ENCODE data around the gene NHERF1.

The NHERF1 gene

DNA sequence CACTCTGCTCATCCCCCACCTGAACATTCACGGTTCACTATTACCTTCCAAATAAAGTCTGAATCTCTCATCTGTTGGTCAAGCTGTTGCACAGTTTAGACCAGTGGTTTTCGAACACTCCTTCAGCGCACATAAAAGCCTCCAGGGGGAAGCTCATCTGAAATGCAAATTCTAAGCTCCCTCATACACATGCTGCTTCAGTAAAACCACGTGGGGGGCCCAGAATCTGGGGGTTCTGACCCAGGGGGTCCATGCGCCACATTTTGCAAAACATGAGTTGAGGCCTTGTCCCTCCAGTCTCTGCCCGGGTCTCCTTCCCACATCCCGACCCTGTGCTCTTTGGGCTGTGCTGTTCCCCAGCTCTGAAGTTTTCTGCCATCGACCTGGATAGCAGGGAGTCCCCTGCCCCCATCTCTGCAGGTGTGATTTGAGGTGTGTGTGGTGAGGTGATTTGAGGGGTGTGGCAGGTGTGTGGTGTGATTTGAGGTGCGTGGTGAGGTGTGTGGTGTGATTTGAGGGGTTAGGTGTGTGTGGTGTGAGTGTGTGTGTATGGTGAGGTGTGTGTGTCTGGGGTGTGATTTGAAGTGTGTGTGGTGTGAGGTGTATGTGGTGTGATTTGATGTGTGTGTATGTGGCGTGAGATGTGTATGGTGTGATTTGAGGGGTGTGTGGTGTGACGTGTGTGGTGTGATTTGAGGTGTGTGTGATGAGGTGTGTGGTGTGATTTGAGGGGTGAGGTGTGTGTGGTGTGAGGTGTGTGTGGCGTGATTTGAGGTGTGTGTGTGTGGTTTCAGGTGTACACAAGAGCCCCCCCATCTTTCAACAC is 16.2 kb upstream of the NHERF1 start:
- no peak for DNase-seq (ENCODE audit: low spot score)

DNA sequence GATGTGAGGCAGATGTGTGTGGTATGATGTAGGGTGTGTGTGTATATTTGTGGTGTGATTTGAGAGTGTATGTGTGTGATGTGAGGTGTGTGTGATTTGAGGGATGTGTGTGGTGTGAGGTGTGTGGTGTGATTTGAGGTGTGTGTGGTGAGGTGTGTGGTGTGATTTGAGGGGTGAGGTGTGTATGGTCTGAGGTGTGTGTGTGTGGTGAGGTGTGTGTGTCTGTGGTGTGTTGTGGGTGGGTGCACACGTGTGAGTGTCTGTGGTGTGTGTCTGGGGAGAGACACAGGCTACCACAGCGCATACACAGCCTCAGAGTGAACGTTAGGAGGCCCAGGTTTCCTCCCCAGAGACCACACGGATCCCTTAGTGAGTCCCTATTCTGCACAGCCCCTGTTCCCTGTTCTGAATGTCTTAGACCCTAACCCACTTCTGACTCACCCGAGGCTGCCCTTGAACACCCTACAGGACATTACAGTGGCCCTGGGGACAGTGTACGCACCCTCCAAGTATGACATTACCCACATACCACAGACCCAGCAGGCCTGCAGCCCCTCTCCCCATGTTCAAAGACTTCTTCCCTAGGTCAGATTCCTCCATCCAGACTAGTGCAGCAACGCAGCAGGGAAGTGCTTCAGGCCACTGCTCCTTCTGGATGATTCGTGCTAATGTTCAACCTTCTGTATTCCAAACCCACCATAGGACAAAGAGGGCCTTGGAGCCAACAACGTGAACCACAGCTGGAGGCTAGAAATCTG is 14.9 kb upstream of the NHERF1 start:
- DNase-seq (ENCODE audit: low spot score), result no peak

DNA sequence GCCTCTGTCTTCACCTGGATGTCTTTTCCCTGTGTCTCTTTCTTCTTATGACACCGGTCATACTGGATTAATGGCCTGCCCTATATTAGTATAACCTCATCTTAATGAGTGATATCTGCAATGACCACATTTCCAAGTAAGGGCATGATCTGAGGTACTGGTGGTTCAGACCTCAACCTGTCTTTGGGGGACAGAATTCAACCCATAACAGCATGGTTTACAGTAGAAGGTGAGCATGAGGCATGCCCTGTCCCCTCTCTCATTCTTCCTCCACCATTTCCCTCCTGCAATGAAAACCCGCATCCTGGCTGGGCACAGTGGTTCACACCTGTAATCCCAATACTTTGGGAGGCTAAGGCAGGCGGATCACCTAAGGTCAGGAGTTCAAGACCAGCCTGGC is 14.2 kb upstream of the NHERF1 start:
- DNase-seq (ENCODE audit: low spot score), result no peak

DNA sequence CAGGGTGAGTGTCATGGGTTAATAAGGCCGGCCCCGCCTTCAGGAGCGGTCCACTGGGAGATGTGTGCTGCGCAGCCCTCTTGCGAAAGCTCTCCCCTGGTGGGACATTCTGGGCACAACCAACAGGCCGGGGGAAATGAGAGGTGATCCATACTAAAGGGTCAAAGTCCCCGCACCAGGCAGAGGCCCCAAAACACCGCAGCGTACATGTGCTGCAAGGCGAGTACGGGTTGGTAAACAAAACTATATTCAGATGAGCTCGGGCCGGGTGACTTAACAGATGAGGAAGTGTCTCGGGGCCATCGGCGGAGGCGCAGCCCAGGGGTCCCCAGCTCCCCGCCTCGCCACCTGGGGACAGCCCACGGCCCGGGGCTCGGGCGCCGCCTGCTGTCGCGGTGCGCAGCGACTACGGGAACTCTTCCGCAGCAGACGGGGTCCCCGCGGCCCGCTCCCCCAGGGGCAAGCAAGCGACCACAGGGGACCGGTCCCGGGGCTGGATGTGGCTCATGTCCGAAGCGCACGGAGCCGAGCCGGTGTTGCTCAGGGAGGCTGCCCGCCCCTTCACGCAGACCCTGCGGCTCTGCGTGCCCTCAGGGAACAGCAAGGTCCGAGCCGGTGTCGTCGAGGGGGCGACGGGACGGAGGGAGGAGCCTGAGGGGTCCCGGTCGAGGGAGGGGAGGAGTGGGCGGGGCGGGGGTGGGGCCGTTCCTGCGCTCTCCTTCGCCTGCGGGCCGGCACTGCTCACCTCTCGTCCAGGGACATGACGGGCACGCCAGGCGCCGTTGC is 11.7 kb upstream of the NHERF1 start, which contains the start of gene RAB37:
Gene RAB37, plus strand, starts transcription at position 744 of the 786 bp plus-strand sequence. Its CDS starts 17 bp downstream, at position 761.
- no peak for DNase-seq (ENCODE audit: low spot score)

DNA sequence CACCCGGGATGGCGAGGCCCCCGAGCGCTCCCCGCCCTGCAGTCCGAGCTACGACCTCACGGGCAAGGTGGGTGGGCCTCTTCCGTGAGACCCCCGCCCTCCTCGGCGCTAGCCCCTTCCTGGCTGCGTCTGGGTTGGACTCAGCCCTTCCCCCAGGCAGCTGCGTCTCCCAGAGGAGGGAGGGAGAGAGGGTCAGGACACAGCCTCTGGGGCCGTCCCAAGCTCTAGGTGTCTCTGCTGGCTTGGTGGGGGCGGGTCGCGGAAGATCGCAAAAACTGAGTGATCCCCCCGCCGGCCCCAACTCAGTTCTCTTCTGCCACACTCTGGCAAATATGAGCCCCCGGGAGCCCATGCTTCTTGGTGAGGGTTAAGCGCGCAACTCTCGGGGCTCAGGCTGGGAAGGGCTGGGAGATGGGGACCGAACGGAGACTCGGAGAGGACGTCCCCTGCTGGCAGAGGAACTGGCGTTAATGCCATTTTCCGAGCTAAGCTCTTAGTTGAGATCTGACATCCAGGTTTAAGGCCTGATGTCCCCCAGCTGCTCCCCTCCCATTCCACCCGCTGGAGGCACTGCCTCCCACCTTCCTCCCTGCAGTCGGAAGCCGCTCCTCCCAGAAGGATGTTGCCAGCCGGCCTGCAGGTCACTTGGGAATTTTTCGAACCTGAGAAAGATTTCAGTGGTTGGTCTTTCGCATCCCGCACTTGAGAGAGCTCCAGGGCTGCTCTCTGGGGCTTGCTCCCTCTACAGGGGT is 11.0 kb upstream of the NHERF1 start:
- DNase-seq (ENCODE audit: low spot score), result no peak

DNA sequence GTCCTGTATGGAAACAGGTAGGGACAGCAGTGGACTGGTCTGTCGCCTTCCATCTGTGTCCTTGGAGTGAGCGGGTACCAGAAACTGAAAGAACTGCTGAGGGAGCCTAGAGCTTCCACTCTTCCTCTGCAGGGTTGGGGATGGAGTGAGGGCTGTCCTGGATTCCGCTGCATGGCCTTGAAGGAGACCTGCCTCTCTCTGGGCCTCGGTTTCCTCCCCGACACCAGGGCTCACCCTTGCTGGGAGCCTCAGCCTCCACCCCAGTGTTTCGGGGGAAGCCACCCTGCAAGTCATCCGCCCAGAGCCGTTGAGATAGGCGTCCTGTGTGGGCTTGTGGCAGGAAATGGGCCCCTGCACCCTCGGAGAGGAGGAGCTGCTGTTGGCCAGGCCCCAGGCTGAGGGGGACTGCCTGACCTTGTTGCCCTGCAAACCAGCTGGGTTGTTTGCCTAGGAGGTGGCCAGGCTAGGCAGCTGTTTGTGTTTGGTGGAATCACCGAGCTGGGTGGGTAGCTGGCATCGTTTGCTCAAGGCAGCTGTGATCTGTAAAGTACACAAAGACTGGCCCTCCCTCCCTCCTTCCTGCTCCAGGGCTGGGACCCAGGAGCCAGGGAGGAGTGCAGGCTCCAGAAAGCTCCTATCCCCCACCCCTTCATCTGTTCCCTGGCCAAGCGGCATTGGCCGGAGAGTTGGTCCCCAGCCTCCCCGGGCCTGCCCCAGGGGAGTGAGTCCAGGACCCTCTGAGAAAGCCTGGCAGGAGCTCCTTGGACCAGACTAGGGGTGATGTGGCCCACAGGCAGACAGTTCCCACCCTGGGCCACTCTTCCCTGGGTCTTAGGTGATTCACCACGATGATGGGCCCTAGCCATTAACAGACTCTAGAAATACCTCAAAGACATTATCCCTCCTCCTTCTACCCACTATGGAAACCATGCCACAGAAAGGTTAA is 10.1 kb upstream of the NHERF1 start:
- DNase-seq (ENCODE audit: low spot score), result no peak

DNA sequence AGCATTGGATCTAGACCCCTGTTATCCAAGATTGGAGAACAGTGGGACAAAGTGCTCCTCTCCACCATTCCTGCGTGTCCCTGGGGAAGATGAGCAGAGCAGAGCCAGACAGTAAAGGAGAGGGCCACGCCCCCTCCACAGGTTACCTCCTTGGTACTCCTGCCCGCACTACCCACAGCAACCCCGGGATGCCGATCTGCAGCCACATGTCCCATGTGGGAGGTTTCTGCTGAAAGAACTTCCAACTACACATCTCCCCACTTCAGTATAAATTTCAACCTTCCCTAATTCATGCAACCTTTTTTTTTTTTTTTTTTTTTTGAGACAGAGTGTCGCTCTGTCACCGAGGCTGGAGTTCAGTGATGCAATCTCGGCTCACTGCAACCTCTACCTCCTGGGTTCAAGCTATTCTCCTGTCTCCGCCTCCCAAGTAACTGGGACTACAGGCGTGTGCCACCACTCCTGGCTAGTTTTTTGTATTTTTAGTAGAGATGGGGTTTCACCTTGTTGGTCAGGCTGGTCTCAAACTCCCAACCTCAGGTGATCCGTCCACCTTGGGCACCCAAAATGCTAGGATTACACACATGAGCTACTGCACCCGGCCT is 9.1 kb upstream of the NHERF1 start:
- no peak for DNase-seq (ENCODE audit: low spot score)

DNA sequence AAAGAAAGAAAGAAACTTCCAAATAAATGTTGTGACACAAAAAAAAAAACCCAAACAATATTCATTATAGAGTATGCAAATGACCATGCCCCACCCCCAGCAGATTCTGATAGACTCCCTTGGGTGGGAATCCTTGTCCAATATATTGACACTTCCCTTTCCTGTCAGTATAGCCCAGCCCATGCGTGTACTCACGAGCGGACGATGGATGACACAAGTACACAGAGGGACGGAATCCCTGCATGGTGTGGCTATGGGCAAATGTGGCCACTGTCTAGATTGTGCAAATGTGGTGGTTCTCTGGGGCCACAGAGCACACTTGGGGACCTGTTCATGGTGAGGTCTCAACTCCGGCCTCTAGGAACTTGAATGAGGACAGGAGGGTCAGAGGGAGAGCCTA is 8.3 kb upstream of the NHERF1 start:
- DNase-seq (ENCODE audit: low spot score), result no peak

DNA sequence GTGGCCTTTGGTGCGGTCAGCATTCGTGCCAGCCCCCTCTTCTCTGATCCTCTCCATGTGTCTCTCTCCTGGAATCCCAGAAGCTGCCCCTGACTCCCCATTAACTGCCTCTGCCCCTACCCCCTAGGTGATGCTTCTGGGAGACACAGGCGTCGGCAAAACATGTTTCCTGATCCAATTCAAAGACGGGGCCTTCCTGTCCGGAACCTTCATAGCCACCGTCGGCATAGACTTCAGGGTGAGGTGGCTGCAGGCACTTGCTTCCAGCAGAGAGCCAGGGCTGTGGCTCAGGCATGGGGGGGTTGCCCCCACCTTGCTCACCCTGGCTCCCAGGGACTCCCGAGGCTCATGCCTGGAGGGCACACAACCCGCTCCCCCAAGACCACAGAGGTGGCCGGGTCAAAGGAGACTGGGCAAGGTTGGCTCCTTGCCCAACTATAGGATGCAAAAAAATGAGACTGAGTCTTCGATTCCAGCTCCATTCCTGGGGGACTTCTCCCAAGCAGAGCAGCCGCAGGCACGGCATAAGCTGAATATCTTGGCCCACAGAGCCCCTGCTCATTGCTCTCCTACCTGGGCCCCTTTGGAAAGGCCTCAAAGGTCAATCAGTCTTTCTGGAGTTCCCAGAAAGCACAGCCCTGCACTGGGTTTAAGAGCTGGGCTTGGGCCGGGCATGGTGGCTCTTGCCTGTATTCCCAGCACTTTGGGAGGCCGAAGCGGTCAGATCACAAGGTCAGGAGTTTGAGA is 7.6 kb upstream of the NHERF1 start:
- DNase-seq (ENCODE audit: low spot score), result no peak

DNA sequence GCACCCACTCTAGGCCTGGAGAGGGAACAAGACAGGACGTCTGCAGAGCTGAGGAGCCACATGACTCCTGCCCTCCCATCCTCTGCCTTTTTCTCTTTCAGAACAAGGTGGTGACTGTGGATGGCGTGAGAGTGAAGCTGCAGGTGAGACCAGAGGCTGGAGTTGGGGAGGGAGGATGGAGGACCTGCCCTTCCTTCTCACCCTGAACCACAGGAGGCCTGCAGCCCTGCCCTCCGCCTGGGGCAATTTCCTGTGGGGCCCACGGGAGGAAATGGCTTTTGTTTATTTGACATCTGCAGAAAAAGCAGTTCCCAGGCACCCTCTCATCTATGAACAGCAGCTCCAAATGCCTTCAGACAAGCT is 6.3 kb upstream of the NHERF1 start:
- no peak for DNase-seq (ENCODE audit: low spot score)

DNA sequence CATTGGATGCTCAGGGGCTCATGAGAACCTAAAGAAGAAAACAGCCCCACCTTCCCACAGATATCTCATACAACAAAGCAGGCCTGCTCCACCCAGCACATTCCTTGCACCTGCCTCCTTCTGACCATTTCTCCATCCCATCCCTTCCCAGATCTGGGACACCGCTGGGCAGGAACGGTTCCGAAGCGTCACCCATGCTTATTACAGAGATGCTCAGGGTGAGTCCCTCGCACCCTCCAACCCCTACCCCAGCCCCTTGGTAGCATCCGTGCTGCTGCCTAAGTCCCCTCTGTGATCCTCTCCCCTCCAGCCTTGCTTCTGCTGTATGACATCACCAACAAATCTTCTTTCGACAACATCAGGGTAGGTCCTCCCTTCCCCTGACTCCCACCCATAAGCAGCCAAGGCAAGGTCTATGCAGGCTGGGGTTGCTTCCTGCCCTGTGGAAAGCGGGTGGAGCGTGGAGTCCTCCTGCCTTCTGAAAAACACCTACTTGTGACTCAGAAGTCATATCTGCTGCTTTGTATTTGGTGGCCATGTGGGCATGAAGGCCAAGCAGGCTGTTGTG is 5.4 kb upstream of the NHERF1 start:
- no peak for DNase-seq (ENCODE audit: low spot score)

DNA sequence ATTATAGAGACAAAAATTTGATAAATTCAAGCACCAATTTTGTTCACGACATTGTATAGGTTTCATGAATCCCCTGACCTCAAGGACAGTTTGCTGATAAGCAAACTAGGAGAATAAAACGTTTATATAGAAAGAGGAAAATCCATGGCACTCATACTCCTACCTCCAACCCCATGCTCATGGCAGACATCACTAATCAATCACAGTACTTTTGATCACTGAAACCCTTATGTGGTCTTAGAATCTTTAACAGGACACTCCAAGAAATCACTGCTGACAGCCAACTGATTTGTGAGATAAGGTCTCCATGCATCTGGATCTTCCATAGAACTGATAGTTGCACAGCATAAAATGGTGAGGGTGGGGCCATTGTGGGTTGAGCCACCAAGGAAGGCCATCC is 4.7 kb upstream of the NHERF1 start:
- DNase-seq (ENCODE audit: low spot score), result no peak

DNA sequence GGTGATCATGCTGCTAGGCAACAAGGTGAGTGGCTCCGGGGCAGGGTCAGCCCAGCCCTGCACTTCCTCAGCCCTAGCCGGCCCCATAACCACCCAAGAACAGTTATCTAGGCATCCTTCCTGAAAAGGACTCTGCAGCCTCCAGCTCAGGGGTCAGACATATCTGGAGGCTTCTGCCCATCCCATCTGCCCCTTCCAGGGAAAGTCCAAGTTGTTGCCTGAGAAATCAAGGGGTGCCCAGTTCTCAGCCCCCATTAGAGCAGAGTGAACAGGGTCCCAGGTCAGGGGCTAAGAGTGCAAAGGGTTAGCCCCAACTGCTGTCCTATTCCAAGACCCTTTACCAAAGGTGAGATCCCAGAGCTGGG is 4.1 kb upstream of the NHERF1 start:
- DNase-seq (ENCODE audit: low spot score), result no peak

DNA sequence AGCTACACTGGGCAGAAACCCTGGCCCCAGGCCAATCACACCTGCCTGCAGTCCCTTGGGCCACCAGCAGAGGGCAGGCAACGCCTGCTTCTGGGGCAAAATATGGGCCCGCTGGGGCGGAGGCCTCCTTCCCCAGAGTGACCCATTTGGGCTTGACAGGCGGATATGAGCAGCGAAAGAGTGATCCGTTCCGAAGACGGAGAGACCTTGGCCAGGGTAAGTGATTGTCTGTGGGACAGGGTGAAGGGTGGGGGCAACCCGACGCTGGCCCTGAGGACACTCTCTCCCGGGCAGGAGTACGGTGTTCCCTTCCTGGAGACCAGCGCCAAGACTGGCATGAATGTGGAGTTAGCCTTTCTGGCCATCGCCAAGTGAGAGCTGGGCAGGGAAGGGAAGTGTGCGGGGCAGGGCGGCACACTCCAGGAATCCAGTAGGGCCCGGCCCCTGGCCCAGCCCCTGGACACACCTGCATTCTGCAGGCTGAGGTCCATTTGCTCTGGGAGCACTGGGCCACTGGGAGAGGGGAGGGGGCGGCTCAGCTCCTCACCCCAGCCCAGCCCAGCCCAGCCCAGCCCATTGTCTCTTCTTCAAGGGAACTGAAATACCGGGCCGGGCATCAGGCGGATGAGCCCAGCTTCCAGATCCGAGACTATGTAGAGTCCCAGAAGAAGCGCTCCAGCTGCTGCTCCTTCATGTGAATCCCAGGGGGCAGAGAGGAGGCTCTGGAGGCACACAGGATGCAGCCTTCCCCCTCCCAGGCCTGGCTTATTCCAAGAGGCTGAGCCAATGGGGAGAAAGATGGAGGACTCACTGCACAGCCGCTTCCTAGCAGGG is 3.5 kb upstream of the NHERF1 start:
- peak; percentile 91 for DNase-seq (ENCODE audit: low spot score)

DNA sequence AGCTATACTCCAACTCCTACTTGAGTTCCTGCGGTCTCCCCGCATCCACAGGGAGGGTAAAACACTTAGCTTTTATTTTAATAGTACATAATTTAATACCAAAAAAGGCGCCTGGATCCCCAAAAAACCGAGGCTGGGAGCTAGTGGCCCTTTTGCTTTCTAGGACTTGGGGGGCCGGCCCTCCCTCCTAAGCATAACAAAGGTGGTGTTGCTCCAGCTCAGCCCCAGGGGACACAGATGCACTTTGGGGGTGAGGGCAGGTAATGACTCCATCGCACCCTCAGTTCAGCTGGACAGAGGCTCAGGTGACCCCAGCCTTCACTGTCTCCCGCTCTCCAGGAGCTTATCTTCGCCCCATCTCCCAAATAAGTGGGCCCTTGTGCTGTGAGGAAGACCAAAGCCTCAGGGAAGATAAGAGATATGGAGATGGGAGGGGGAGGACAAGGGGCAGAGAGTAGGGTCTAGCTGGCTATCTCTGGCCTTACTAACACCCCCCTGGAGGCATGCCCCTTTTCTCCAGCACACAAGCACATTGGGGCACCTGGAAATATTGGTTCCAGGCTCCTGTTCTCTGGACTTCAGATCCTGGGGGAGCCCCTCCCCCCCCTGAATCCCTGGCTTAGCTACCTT is 2.8 kb upstream of the NHERF1 start:
- DNase-seq (ENCODE audit: low spot score), result no peak

DNA sequence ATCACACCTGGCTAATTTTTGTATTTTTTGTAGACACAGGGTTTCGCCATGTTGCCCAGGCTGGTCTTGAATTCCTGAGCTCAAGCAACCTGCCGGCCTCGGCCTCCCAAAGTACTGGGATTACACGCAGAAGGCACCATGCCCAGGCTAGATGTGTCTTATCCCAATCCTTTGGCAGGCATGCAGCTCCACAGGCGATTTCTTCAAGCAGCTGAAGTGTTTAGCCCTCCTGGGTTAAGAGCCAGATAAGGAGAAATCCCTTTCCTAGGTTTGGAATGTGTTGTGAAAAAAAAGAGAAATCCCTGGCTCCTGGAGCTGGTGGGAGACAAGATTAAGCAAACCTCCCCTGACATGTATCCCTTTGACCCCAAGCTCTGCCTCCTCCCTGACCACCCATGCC is 2.1 kb upstream of the NHERF1 start:
- no peak for DNase-seq (ENCODE audit: low spot score)

DNA sequence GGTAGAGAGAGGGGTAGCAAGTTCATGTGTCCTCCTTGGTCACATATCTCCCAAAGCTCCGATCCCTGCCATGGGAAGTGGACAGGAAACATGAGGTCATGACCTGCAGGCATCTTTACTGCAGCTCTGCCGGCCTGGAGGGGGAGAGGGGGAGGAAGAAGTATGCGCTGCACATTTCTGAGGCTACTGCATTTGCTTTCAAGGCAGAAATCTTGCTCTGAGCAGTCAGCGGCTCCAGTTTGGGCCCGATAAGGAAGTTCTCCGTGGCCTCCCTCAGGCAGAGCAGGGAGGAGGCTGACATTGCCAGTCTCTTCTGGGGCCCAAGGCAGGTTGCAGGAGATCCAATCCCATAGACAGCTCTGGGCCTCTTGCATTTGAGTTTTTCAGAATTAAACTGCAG is 1.5 kb upstream of the NHERF1 start:
- no peak for DNase-seq (ENCODE audit: low spot score)

DNA sequence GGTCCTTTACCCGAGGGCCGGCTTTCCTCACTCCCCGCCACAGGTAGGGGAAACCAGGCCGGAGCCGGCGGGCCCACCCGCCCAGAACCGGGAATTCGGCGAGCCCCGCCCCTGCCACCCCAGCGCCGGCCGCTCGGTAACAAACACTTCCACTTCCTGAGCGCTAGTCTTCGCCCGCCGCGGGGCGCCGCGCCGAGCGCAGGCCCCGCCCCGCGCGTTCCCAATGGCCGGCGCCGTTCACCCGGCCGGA is 224 bp upstream of the NHERF1 start:
- DNase-seq (ENCODE audit: low spot score), result no peak

All from GM03348 (cell line).